ENCODE data around the gene ACP3.
"Not testable (repeated sequence)": the region's sequence is repeated elsewhere in the genome, so short reads cannot be mapped to it uniquely, and the experiment has no call there.

Gene ACP3

GRCh38 chr3:132362329-132362728 lies 45.1 kb downstream of the ACP3 start:
- DNase-seq (ENCODE audit: low read depth), result no peak

DNA sequence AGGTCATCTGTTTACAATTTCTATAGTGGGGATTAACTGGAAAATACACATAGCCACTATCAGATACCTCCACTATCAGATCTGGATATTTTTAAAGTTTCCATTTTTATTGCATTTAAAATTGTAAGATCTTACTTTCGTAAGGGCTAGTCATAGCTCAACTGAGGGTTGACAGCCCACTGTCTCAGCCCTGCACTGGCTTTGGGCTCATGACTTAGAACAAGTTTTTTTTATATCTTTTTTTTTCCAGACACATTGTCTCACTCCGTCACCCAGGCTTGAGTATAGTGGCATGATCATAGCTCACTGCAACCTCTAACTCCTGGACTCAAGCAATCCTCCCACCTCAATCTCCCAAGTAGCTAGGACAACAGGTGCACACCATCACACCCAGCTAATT lies 51.3 kb downstream of the ACP3 start:
- DNase-seq (ENCODE audit: low read depth), result no peak

DNA sequence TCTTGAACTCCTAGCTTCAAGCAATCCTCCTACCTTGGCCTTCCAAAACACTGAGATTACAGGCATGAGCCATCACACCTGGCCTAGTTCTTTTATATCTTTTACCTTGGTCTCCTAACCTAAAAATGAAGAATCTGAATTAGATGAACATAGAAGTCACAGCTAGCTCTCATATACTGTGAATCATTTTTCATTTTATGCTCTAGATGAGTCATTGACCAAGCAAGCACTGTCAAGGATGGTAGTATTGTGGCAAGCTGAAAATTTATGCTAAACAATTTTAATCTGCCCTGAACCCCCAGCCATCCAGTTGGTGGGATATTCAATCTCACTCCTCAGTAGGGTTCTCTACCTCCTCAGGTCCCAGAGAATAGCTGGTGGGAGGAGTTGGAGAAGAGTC lies 51.8 kb downstream of the ACP3 start:
- DNase-seq (ENCODE audit: low read depth), result no peak

DNA sequence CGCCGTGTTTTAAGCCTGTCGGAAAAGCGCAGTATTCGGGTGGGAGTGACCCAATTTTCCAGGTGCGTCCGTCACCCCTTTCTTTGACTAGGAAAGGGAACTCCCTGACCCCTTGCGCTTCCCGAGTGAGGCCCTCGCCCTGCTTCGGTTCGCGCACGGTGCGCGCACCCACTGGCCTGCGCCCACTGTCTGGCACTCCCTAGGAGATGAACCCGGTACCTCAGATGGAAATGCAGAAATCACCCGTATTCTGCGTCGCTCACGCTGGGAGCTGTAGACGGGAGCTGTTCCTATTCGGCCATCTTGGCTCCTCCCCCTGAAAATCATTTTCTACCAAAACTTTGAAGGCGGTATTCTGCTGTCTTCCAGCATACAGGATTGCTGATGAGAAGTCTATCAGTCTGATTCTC lies 59.7 kb downstream of the ACP3 start:
- DNase-seq (ENCODE audit: low read depth), result not testable (repeated sequence)

DNA sequence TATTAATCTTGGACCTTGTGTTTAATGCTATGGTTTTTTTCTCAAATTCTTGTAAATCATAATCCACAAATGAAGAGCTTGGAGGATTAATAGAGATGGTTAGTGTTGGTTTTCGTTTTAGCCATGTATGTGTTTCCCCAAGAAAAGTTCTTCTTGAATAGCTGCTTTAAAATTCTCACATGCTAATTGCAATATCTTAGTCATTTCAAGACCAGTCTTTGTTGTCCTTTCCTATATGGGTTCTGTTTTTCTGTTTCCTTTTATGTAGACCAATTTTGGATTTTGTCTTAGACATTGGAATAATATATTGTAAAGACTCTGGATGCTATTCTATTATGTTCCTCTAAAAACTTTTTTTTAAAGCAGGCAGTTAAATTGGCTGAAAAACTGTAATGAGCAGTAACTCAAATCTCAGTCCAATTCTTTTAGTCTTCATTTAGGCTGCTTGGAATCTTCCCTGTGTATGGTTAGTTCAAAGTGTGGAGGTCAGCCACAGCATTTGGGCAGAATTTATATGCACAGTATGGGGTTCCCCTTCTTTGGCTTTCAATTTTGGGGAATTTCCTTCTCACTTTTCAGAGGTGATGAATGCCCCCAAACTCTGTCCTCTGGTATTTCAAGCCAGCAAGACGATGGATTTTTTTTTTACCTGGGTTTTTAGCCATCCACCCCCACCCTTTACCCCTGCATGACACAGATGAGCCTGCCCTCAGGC lies 61.0 kb downstream of the ACP3 start:
- no peak for DNase-seq (ENCODE audit: low read depth)

GRCh38 chr3:132378846-132379245 lies 61.6 kb downstream of the ACP3 start:
- DNase-seq (ENCODE audit: low read depth), result no peak

- DNase-seq (ENCODE audit: low read depth), result no peak
Measured at GRCh38 chr3:132380920-132381319, 63.7 kb downstream of the ACP3 start.

- DNase-seq (ENCODE audit: low read depth), result no peak
Measured at GRCh38 chr3:132381348-132381944, 64.2 kb downstream of the ACP3 start.

DNA sequence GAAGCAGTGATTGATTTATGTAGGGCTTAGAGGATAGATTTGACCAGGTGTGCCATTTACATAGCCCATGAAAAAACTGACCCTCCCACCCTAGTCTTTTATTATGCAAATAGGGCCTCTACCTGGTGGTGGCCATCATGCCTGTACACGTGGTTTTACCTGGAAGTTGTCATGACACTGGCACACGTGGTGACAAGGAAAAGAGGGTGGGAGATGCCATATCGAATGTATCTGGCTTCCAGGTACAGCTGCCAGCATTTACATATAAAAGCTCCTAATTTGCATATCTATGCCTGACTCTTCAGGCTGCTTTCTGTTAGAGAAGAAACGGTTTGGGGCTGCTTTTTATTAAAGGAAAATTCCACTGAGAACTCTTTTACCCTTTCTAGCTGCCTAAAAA lies 65.1 kb downstream of the ACP3 start:
- DNase-seq (ENCODE audit: low read depth), result no peak

- no peak for DNase-seq (ENCODE audit: low read depth)
Measured at GRCh38 chr3:132382688-132383194, 65.5 kb downstream of the ACP3 start.

DNA sequence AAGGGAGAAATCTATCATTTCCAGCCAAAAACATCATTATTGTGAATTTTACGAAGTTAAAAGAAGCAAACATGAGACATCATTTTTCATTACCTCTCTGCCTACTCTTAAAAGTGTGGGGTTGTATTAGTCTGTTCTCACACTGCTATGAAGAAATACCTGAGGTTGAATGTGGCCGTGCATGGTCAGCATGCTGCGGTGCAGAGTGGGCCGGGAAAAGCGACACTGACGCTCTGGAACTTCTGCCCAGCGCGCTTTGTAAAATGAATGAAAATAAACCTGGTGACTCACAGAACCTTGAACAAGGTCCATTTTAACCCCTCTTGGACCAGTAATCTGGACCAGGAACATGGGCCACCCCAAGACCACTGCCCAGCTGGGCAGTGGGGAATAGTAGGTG lies 69.1 kb downstream of the ACP3 start:
- DNase-seq (ENCODE audit: low read depth), result no peak

DNA sequence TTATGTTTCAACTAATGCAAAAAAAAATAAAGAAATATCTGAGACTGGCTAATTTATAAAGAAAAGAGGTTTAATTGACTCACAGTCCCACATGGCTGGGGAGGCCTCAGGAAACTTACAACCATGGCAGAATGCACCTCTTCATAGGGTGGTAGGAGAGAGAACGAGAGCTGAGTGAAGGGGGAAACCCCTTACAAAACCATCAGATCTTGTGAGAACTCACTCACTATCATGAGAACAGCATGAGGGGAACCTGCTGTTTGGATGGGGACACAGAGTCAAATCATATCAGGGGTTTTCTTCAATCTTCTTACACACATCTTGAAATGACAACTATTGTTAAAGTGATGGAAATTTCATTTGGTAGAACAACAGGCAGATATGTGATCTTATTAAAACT lies 75.5 kb downstream of the ACP3 start:
- not testable (repeated sequence) for DNase-seq (ENCODE audit: low read depth)

GRCh38 chr3:132394320-132394719 lies 77.1 kb downstream of the ACP3 start:
- no peak for DNase-seq (ENCODE audit: low read depth)

- DNase-seq (ENCODE audit: low read depth), result no peak
Measured at GRCh38 chr3:132395126-132395525, 77.9 kb downstream of the ACP3 start.

DNA sequence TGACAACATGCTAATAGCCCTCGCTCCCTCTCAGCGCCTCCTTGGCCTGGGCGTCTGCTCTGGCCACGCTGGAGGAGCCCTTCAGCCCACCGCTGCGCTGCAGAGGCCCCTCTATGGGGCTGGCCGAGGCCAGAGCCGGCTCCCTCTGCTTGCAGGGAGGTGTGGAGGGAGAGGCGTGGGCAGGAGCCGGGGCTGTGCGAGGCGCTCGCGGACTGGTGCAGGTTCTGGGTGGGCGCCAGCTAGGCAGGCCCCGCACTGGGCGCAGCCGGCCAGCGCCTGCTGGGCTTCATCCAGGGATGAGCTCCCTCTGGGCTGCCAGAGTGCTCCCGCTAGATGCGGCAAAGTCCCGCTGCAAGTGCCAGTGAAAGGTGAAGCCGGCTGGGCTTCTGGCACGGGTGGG lies 79.0 kb downstream of the ACP3 start:
- DNase-seq (ENCODE audit: low read depth), result no peak

DNA sequence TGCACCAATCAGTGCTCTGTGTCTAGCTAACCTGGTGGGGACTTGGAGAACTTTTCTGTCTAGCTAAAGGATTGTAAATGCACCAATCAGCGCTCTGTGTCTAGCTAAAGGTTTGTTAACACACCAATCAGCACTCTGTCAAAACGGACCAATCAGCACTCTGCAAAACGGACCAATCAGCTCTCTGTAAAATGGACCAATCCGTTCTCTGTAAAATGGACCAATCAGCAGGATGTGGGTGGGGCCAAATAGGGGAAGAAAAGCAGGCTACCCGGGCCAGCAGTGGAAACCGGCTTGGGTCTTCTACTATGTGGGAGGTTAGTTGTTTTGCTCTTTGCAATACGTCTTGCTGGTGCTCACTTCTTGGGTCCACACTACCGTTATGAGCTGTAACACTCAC lies 79.6 kb downstream of the ACP3 start:
- not testable (repeated sequence) for DNase-seq (ENCODE audit: low read depth)

GRCh38 chr3:132399054-132399929 lies 82.1 kb downstream of the ACP3 start:
- DNase-seq (ENCODE audit: low read depth), result peak; percentile 29

DNA sequence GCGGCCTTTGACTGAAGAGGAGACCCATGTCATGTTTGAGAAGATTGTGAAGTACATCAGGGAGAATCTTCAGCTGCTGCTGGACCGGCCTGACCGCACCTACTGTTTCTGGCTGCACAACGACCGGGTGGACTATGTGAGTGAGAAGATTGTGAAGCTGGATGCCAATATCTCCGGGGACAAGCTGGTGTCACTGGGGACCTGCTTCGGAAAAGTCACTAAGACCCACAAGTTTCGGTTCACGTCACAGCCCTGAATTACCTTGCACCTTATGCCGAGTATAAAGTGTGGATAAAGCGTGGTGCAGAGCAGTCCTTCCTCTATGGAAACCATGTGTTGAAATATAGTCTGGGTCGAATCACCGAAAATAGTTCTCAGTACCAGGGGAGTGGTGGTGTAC lies 84.0 kb downstream of the ACP3 start:
- no peak for DNase-seq (ENCODE audit: low read depth)

GRCh38 chr3:132404276-132404675 lies 87.1 kb downstream of the ACP3 start:
- DNase-seq (ENCODE audit: low read depth), result no peak

DNA sequence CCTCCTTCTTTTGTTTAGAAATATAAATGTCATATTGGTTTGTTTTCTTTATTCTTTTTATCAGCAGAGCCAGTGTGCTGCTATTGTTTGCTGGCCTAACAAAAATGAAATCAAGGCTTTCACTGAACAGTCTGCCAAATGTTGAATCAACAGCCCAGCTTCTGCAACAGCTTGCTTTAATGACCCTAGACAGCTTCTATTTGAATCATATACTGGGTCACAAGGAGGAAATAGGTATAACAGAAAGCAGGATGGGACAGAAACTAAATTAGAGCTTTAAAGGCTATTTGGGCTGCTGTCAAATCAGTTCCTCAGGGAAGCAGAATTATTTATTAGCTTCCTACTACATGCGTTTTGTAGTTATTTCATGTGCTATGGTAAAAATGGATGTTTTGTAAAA lies 88.0 kb downstream of the ACP3 start:
- DNase-seq (ENCODE audit: low read depth), result no peak

GRCh38 chr3:132405609-132406299 lies 88.5 kb downstream of the ACP3 start:
- no peak for DNase-seq (ENCODE audit: low read depth)

DNA sequence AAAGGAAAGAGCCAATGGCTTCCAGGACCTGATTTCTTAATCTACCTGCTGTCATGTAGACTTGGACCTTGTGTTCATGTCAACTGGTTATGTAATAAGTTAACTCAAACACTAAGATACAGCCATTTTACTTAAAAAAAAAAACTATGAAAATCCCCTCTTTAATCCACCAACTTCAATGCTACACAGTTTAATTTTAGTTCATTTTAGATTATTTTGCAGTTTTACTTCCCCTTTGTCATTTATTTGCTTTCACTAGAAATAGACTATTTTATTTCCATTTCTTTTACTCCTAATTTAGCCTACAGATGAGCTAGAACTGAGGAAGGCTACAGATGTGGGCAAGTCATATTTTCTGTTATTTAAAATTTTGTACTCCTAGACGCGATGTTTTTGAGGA lies 89.4 kb downstream of the ACP3 start:
- DNase-seq (ENCODE audit: low read depth), result no peak
